Osteocyte (in vitro differentiated cells): ENCODE measurements around the gene ZNF644. TPM values are rescaled to one million over a fixed set of nuclear protein-coding genes. Genes with fewer than 3 reads are reported as not detected.

Source experiments
- DNase-seq: peaks from one replicate; pipeline ENCODE4 v3.0.0; 2021; ENCODE audit warnings: mixed read lengths; ENCODE audit not compliant: unreplicated experiment; ENCODE audit errors: extremely low spot score
- H3K27ac Mint-ChIP-seq: one replicate; pipeline ENCODE4 v1.8.0; 2021; ENCODE audit warnings: mild to moderate bottlenecking, mixed read lengths; ENCODE audit not compliant: unreplicated experiment
- H3K27me3 Mint-ChIP-seq: one replicate; pipeline ENCODE4 v1.8.0; 2021; ENCODE audit warnings: mixed read lengths; ENCODE audit not compliant: unreplicated experiment
- H3K36me3 Mint-ChIP-seq: one replicate; pipeline ENCODE4 v1.8.0; 2021; ENCODE audit warnings: mixed read lengths; ENCODE audit not compliant: unreplicated experiment
- H3K4me1 Mint-ChIP-seq: one replicate; pipeline ENCODE4 v1.8.0; 2021; ENCODE audit warnings: mixed read lengths; ENCODE audit not compliant: unreplicated experiment
- H3K4me3 Mint-ChIP-seq: one replicate; pipeline ENCODE4 v1.8.0; 2021; ENCODE audit warnings: mild to moderate bottlenecking, moderate library complexity, mixed read lengths; ENCODE audit not compliant: unreplicated experiment
- H3K9me3 Mint-ChIP-seq: one replicate; pipeline ENCODE4 v1.8.0; 2021; ENCODE audit warnings: mixed read lengths; ENCODE audit not compliant: unreplicated experiment
- total RNA-seq: library from RNA; stranded (reverse); gene quantifications from 2 replicates; pipeline ENCODE4 v1.2.1, GENCODE V29; 2021
- TF ChIP-seq, protein P1 (sequence below): fragments of 200-600 bp; sonication (generic); IDR thresholded peaks from 2 replicates; pipeline ENCODE4 v1.5.0; 2021; ENCODE audit warnings: antibody characterized with exemption, mild to moderate bottlenecking, moderate library complexity

Gene ZNF644
- total RNA-seq, 1 donor from 2014 or later: 57.4 TPM

DNA sequence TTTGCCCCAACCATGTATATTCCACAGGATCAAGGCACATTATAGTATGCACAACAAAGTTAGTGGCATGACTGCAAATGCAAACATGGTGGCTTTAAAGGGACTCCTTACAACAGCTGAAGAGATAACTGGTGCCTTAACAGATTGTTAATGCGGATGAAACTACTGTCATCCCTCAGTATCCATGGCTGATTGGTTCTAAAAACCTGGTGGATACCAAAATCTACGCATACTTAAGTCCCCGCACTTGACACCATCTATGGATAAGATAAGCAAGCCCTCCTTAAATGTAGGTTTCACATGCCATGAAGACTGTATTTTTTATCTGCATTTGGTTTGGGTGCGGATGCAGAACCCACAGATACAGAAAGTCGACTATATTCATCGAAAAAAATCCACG is 73.5 kb downstream of the ZNF644 start:
- DNase-seq: no peak
- Mint-ChIP-seq H3K36me3 (peaks cover 5% of the 10 kb centered on the region), H3K9me3 (no peaks in the 10 kb centered on the region), H3K4me1 (peaks cover 2% of the 10 kb centered on the region), H3K27me3 (no peaks in the 10 kb centered on the region), H3K4me3 (no peak overlapping the region), H3K27ac (no peak overlapping the region)
- TF ChIP-seq, protein P1, sequence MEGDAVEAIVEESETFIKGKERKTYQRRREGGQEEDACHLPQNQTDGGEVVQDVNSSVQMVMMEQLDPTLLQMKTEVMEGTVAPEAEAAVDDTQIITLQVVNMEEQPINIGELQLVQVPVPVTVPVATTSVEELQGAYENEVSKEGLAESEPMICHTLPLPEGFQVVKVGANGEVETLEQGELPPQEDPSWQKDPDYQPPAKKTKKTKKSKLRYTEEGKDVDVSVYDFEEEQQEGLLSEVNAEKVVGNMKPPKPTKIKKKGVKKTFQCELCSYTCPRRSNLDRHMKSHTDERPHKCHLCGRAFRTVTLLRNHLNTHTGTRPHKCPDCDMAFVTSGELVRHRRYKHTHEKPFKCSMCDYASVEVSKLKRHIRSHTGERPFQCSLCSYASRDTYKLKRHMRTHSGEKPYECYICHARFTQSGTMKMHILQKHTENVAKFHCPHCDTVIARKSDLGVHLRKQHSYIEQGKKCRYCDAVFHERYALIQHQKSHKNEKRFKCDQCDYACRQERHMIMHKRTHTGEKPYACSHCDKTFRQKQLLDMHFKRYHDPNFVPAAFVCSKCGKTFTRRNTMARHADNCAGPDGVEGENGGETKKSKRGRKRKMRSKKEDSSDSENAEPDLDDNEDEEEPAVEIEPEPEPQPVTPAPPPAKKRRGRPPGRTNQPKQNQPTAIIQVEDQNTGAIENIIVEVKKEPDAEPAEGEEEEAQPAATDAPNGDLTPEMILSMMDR: no peak

DNA sequence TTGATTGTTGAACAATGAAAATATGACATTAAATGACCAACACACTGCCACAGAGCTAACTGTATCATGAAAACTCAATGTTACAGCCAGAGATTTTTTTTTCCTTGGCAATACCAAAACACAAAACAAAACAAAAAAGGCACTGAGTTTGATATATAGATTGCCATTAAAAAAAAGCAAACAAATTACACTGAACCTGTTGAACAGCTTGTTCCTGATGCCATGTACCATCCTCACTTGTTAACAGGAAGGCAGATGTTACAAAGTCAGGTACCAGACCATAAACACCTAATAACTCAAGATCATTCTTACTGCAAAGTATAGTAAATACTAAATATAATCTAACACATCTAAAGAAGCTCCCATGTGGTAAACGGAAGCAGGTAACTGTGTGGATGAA is 75.2 kb downstream of the ZNF644 start:
- TF ChIP-seq, protein P1: no peak
- Mint-ChIP-seq H3K4me3 (no peak overlapping the region), H3K9me3 (no peaks in the 10 kb centered on the region), H3K27me3 (no peaks in the 10 kb centered on the region), H3K4me1 (no peaks in the 10 kb centered on the region), H3K36me3 (no peaks in the 10 kb centered on the region), H3K27ac (no peak overlapping the region)
- DNase-seq: no peak

DNA sequence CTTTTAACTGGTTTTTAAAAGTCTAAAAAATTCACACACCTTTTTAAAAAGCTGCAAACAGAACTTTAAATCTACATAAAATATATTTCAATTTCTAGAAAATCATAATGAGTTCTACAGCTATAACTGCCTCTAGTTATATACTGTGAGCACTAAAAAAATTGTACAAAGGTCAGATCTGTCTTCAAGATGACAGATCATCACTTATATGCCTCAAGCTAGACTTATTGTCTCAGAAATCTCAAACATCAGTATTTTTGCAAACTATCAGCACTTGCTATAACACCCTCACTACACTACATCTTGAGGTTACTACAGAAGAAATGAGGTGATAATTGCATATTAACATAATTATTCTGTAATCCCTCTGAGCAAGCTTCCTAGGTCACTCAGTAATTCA is 76.5 kb downstream of the ZNF644 start:
- TF ChIP-seq, protein P1: no peak
- Mint-ChIP-seq H3K27ac (no peak overlapping the region), H3K4me1 (no peaks in the 10 kb centered on the region), H3K27me3 (no peaks in the 10 kb centered on the region), H3K9me3 (no peaks in the 10 kb centered on the region), H3K36me3 (peaks cover 6% of the 10 kb centered on the region), H3K4me3 (no peak overlapping the region)
- DNase-seq: no peak

DNA sequence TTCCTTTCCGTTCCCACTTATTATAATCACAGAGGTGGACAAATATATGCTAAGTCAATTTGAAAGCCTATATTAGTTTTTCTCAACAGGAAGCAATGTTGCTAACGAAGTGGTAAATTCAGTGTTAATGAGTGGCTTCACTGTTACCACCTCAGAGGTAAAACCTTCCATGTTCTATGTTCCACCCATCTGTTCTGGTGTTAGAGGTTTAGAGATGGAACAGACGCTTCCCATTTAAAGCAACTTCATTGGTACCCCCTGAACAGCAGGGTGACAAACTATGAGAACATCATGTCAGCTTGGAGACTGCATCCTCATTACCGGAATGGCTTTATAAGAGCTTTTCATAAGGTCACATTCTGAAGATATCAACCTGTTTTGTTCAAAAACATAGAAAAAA is 77.9 kb downstream of the ZNF644 start:
- TF ChIP-seq, protein P1: no peak
- no peaks in the 10 kb centered on the region for H3K4me1 Mint-ChIP-seq
- H3K36me3 Mint-ChIP-seq: peaks cover 19% of the 10 kb centered on the region
- no peaks in the 10 kb centered on the region for H3K27me3 Mint-ChIP-seq
- no peak for DNase-seq
- no peak overlapping the region for H3K4me3 Mint-ChIP-seq
- H3K9me3 Mint-ChIP-seq: no peaks in the 10 kb centered on the region
- no peak overlapping the region for H3K27ac Mint-ChIP-seq

DNA sequence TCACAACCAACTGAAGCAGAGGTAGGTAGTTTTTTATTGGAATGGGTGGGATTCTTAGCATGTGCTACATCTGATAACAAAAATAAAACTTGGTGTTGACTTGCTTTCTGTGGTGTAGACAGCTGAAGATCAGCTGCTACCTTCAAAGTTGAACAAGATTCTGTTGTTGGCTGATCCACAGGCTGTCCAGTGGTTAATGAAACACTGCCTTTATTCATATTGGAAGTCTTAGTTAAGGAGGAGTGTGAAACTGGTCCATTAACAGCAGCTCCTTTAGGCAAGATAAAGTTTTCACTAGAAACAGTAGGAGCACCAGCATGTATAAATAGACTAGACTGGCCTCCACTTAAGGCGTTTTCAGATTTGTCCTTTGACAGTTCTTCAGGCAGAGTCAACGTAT is 81.1 kb downstream of the ZNF644 start:
- H3K27ac Mint-ChIP-seq: no peak overlapping the region
- no peaks in the 10 kb centered on the region for H3K4me1 Mint-ChIP-seq
- H3K27me3 Mint-ChIP-seq: no peaks in the 10 kb centered on the region
- no peak overlapping the region for H3K4me3 Mint-ChIP-seq
- H3K36me3 Mint-ChIP-seq: peaks cover 37% of the 10 kb centered on the region
- no peak for DNase-seq
- H3K9me3 Mint-ChIP-seq: no peaks in the 10 kb centered on the region
- TF ChIP-seq, protein P1: no peak
